SK-N-SH treated with all-trans-retinoic acid at 6 μM for 48 hours (cell line): ENCODE results near the gene PHACTR3.

Experiments
- ATAC-seq: fragments of 200-7000 bp; cut with Tn5 transposase; 3 replicates; pipeline ENCODE4 v1.9.1; 2020; ENCODE audit warnings: mild to moderate bottlenecking, moderate library complexity
- ARNTL ChIP-seq: fragments of 450-650 bp; formaldehyde crosslinking; IDR thresholded peaks from 2 replicates; pipeline ENCODE4 v1.5.0; 2020; ENCODE audit warnings: low read depth, mild to moderate bottlenecking, moderate library complexity, borderline replicate concordance
- BACH2 ChIP-seq: fragments of 250-450 bp; sonication (Bioruptor Pico); IDR thresholded peaks from 2 replicates; pipeline ENCODE4 v1.9.0; 2021; ENCODE audit warnings: mild to moderate bottlenecking, borderline replicate concordance
- CREB5 ChIP-seq: fragments of 250-450 bp; sonication (Bioruptor Pico); IDR thresholded peaks from 2 replicates; pipeline ENCODE4 v1.5.1; 2020; ENCODE audit warnings: low read depth, mild to moderate bottlenecking, moderate library complexity
- CSDC2 ChIP-seq: fragments of 250-450 bp; sonication (Bioruptor Pico); IDR thresholded peaks from 2 replicates; pipeline ENCODE4 v1.5.0; 2020; ENCODE audit warnings: mild to moderate bottlenecking, moderate library complexity
- CSRNP3 ChIP-seq: fragments of 250-450 bp; sonication (Bioruptor Pico); IDR thresholded peaks from 2 replicates; pipeline ENCODE4 v1.5.1; 2021; ENCODE audit warnings: mild to moderate bottlenecking, moderate library complexity
- ESRRG ChIP-seq: fragments of 250-450 bp; sonication (Bioruptor Pico); IDR thresholded peaks from 2 replicates; pipeline ENCODE4 v1.6.1; 2021; ENCODE audit warnings: mild to moderate bottlenecking
- GLIS3 ChIP-seq: fragments of 250-450 bp; sonication (Bioruptor Pico); IDR thresholded peaks from 2 replicates; pipeline ENCODE4 v1.5.0; 2020; ENCODE audit warnings: mild to moderate bottlenecking, moderate library complexity
- OSR1 ChIP-seq: fragments of 250-450 bp; sonication (Bioruptor Pico); IDR thresholded peaks from 2 replicates; pipeline ENCODE4 v1.8.0; 2022; ENCODE audit warnings: moderate library complexity, mild to moderate bottlenecking, inconsistent platforms
- PATZ1 ChIP-seq: fragments of 250-450 bp; sonication (Bioruptor Pico); IDR thresholded peaks from 2 replicates; pipeline ENCODE4 v1.8.0; 2020; ENCODE audit warnings: mild to moderate bottlenecking, moderate library complexity, borderline replicate concordance
- POU6F1 ChIP-seq: fragments of 250-450 bp; sonication (Bioruptor Pico); IDR thresholded peaks from 2 replicates; pipeline ENCODE4 v1.8.0; 2021; ENCODE audit warnings: low read depth, mild to moderate bottlenecking, moderate library complexity, borderline replicate concordance
- PPARA ChIP-seq: fragments of 250-450 bp; sonication (Bioruptor Pico); IDR thresholded peaks from 2 replicates; pipeline ENCODE4 v1.5.0; 2020; ENCODE audit warnings: mild to moderate bottlenecking, borderline replicate concordance
- RARB ChIP-seq: fragments of 250-450 bp; sonication (Bioruptor Pico); IDR thresholded peaks from 2 replicates; pipeline ENCODE4 v1.8.0; 2021; ENCODE audit warnings: mild to moderate bottlenecking, moderate library complexity
- SNAI2 ChIP-seq: fragments of 250-450 bp; sonication (Bioruptor Pico); IDR thresholded peaks from 2 replicates; pipeline ENCODE4 v1.5.0; 2020; ENCODE audit warnings: mild to moderate bottlenecking, moderate library complexity
- TCF4 ChIP-seq: fragments of 250-450 bp; sonication (Bioruptor Pico); IDR thresholded peaks from 2 replicates; pipeline ENCODE4 v1.8.0; 2021; ENCODE audit warnings: mild to moderate bottlenecking, moderate library complexity, borderline replicate concordance
- TOX ChIP-seq: fragments of 250-450 bp; sonication (Bioruptor Pico); IDR thresholded peaks from 2 replicates; pipeline ENCODE4 v1.8.0; 2021; ENCODE audit warnings: mild to moderate bottlenecking, moderate library complexity, borderline replicate concordance
- TSHZ2 ChIP-seq: fragments of 250-450 bp; sonication (Bioruptor Pico); IDR thresholded peaks from 2 replicates; pipeline ENCODE4 v1.5.0; 2020; ENCODE audit warnings: mild to moderate bottlenecking, moderate library complexity
- ZC3H10 ChIP-seq: fragments of 250-450 bp; sonication (Bioruptor Pico); IDR thresholded peaks from 2 replicates; pipeline ENCODE4 v1.5.1; 2021; ENCODE audit warnings: mild to moderate bottlenecking, moderate library complexity
- ZFP3 ChIP-seq: fragments of 250-450 bp; sonication (Bioruptor Pico); IDR thresholded peaks from 2 replicates; pipeline ENCODE4 v1.5.0; 2020; ENCODE audit warnings: mild to moderate bottlenecking, moderate library complexity
- ZFP30 ChIP-seq: fragments of 450-650 bp; formaldehyde crosslinking; IDR thresholded peaks from 2 replicates; pipeline ENCODE4 v1.5.0; 2022; ENCODE audit warnings: mild to moderate bottlenecking, moderate library complexity
- ZNF565 ChIP-seq: fragments of 450-650 bp; formaldehyde crosslinking; conservative IDR thresholded peaks from 2 replicates; pipeline ENCODE4 v1.5.0; 2020; ENCODE audit warnings: low read depth, mild to moderate bottlenecking, moderate library complexity
- ZNF70 ChIP-seq: fragments of 450-650 bp; formaldehyde crosslinking; IDR thresholded peaks from 2 replicates; pipeline ENCODE4 v1.5.0; 2020; ENCODE audit warnings: mild to moderate bottlenecking, moderate library complexity
- ZNF8 ChIP-seq: fragments of 450-650 bp; formaldehyde crosslinking; IDR thresholded peaks from 2 replicates; pipeline ENCODE4 v1.5.0; 2020; ENCODE audit warnings: mild to moderate bottlenecking, moderate library complexity

PHACTR3 gene

GRCh38 chr20:59864726-59865125, 260.4 kb downstream of the PHACTR3 start:
- no peak for TF ChIP-seq BACH2 (CRISPR knock-in tag)
- TF ChIP-seq CSRNP3 (CRISPR knock-in tag) = no peak
- TF ChIP-seq ZNF8 (CRISPR knock-in tag) = no peak
- no peak for TF ChIP-seq SNAI2 (CRISPR knock-in tag)
- TF ChIP-seq POU6F1 (CRISPR knock-in tag) = no peak
- TF ChIP-seq ARNTL (CRISPR knock-in tag) = no peak
- no peak for TF ChIP-seq ZFP3
- no peak for TF ChIP-seq ZNF70 (CRISPR knock-in tag)
- TF ChIP-seq ZNF565 (CRISPR knock-in tag) = no peak
- ATAC-seq = no peak

GRCh38 chr20:59866338-59866737, 262.0 kb downstream of the PHACTR3 start:
- ATAC-seq = no peak
- no peak for TF ChIP-seq GLIS3 (CRISPR knock-in tag)
- no peak for TF ChIP-seq POU6F1 (CRISPR knock-in tag)
- TF ChIP-seq RARB (CRISPR knock-in tag) = no peak
- TF ChIP-seq TSHZ2 (CRISPR knock-in tag) = no peak
- TF ChIP-seq ESRRG = no peak
- TF ChIP-seq TOX = no peak
- no peak for TF ChIP-seq ZFP3
- no peak for TF ChIP-seq CSDC2 (CRISPR knock-in tag)
- TF ChIP-seq ZC3H10 = no peak
- no peak for TF ChIP-seq ZNF70 (CRISPR knock-in tag)

- TF ChIP-seq CSRNP3 (CRISPR knock-in tag) (no peak), PATZ1 (no peak), ZNF70 (CRISPR knock-in tag) (no peak), ZFP30 (CRISPR knock-in tag) (no peak), ARNTL (CRISPR knock-in tag) (no peak), ESRRG (no peak), PPARA (no peak), RARB (CRISPR knock-in tag) (no peak), BACH2 (CRISPR knock-in tag) (no peak), CSDC2 (CRISPR knock-in tag) (no peak), TCF4 (CRISPR knock-in tag) (no peak), ZNF8 (CRISPR knock-in tag) (no peak), CREB5 (CRISPR knock-in tag) (no peak), GLIS3 (CRISPR knock-in tag) (no peak), TOX (no peak), OSR1 (CRISPR knock-in tag) (no peak)
- ATAC-seq = no peak
Measured at GRCh38 chr20:59871096-59871495, 266.8 kb downstream of the PHACTR3 start.
